OCI-M1 (cell line): ENCODE measurements around the gene SGSM2.

Experiments
- DNase-seq: peaks from one replicate; lab custom pipeline; 2025; lab: John Stamatoyannopoulos, UW

Gene SGSM2

DNA sequence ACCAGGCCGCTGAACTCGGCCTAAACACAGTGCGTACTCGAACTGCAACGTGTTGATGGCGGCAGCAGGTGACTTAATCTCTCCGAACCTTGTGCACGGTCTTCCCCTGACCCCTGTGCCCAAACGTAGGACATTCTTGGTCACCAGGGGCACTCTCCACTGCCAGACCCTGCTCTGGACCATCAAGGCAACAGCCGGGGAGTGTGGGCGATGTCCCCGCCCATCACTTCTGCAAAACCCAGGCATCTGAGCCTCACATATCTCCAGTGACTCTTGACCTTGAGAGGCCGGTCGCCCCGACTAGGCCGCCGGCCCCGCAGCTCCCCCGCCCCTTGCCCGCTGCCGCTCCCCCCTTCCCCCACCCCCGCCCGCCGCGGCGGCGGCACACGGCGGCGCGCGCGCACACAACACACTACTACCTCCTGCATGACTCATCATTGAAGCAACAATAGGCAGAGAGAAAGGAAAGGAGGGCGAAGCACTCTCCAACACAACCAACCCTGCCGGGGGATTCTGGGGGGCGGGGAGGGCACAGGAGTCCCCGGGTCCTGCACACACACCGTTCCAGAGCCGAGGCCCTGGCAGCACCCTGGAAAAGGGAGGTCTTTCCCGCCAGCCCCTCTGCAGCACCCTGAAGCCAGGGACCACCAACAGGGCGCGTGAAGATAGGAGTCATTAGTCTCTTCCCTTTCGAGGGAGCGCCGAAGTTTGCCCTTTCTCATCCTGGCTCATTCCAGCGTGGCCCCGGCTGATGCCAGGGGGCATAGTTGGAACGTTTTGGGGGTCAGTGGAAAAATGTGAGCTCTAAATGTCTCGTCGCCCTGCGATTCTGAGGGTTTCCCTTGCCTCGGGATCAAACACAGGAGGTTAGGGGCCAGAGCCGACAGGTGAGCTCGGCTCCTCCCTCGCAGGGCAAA is 61.6 kb downstream of the SGSM2 start:
- DNase-seq = peak; percentile 78

DNA sequence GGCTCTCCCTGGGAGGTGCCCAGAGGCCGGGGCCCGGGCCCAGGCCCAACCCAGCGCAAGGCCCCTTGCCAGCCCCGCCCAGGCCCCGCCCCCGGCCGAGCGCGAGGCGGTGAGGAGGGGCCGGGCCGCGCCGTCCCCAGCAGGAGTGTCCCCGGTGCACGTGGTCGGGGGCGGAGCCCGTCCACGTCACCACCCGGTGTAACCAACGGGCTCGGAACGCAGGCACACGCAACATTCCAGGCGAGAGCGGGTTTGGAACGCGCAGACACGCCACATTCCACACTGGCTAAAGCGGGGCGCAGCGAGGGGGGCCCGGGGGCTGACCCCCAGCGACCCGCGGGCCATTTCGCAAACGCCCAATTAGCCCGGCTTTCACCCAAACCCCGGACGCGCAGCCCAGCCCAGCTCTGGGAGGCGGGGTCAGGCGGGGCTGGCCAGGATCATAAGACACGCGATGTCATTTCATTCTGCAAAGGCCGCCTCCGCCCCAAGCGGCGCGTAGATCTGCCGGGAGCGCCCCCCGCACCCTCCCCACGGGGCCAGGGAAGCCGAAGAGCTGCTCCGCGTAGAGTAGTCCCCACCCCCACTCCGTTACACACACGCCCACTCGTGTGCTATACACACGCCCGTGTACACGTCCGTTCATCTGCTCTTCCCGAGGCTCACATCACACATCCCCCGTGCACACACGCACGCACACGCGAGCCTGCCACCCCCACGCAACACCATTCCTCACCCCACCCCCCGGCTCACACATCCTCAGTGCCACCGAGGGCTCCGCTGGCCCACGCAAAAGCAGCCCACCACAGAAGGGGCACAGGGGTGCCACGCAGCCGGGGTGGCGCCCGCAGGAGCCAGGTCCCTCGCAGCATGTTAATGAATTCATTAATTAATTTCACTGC is 62.5 kb downstream of the SGSM2 start:
- peak; percentile 96 for DNase-seq

DNA sequence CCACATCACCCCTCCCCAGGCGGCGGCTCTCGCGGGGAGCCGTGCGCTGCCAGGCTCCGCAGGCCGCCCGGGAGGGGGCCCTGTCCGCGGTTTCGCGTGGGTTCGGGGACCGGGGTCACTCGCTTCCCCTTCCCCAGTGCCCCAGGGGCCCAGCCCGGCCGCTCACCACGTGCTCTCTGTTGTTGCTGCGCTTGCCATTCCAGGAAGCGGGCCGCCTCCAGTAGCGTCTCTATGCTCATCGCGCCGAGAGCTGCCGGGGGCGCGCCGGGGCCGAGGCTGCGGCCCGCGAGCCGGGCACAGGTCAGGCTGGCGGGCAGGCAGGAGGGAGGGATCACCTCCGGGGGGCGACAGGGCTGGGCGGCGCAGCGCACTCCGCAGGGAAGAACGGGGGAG is 63.2 kb downstream of the SGSM2 start:
- DNase-seq = peak; percentile 72

DNA sequence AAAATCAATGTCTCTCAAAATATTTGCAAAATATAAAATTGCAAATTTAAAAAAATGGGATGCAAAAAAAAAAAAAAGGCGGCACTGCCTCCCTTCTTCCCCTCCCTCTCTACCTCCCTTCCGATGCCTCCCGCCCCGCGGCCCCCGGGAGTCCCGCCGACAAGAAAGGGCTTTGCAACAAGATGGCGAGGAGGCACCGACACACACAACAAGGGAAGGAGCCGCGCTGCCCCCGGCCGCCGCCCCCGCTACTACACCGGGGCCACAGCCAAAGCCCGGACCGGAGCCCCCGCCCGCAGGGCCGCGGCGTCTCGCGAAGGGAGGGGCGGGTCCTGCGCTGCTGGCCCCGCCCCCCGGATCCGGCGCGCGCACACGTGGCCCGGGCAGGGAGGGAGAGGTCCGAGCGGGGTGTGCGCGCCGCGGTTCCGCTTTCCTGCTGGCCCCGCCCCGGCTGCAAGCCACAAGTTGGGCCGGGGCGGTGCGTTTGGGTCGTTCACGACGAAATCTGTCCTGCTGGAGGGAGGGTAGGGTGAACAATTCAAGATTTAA is 63.6 kb downstream of the SGSM2 start, which contains the start of gene MNT:
TSS of gene MNT (minus strand) at position 184 of the 549 bp plus-strand sequence. CDS start 348 bp downstream, outside the sequence.
- DNase-seq = peak; percentile 98

DNA sequence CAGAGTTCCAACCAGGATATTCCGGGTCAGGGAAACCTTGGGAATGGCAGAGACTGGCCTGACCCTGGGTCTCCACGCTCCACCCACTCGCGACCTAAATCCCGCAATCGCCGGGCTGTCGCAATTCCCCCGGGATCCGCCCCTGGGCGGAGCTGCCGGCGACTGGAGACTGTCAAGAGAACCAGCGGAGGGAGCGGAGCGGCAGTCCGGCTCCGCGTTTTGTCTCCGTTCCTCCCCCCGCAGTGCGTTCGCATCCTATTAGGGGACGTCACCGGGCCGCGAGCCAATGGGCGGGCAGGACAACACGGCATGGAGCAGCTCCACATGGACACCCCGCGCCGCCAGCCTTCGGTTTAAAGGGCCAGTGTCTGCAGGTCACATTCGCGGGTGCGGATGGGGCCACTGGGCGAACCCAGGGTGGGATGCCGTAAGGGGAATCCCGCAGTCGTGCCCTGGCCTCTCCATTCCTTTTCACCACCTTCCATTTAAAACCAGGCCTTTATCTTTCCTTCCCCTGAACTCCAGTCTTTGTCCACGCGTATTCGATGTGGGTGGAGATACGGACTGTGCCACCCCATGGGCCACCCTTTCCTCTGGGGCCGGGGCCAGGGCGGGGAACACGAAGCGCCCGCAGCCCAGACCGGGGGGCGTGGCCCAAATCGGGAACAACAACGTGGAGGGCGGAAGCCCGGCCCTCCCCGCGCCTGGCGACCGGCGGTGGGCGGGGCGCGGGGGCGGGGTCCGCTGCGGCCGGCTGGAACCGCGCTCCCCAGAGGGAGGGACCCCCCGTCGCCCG is 64.3 kb downstream of the SGSM2 start:
- DNase-seq = peak; percentile 99

DNA sequence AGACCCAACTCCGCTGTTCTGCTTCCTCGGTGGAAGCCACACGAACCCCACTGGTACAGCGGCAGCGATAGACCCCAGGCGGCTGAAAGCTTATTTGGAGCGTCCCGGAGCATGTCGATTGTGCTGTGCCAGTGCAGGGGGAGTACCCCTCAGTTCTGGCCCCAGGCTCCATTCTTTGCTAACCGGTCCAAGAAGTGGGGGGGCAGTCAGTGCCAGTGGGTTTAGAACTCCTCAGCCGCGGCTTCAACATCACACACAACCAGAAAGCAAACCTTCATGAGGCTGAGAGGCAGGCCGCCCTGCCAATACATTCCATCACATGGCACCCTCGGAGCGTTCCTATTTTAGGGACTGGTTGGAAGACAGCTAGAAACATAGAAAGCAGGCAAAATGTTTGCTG is 65.2 kb downstream of the SGSM2 start:
- DNase-seq = no peak

DNA sequence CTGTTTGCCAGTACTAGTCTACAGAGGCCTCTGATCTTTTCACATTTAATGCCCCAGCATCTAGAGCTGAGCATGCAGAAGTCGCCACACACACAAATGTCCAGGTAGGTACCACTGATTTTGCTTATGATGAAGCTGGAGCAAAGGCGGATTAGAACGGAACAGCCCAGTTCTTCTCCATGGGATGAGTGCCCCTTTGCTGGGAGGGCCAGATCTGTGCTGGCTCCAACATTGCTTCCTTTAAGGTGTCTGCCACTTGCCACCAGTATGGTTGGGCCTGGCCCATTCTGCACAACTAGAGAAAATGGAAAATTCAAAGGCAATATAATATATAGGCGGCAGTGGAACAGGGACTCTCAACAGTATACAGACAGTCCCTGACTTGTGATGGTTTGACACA is 65.7 kb downstream of the SGSM2 start:
- no peak for DNase-seq

DNA sequence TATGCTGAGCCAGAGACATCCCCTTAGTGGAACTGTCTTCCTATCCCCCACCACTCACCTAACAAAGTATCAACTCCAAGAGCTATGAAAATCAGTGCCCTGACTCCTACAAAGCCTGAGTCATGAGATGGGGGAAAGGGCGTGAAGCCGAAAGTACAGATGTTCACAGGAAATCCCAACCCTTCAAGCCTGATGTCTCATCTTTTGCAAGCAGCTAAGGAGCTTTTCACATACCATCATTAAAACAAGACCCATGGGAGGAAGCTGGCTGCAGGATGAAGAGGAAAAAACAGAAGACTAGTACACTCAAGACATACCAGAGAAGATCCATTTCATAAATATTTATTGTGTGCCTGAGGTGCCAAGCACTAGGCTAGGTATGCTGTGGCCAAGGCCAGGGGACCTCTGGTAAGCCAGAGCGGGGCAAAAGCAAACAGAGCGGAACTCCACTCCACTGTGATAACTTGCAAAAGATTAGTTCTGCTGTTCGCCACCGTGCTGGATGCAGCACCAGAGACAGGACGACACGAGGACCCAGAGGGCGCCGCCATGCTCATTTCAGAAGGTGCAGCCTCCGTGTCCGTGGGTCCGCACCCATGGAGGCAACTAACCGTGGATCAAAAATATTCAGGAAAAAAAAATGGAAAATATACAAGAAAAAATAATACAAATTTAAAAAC is 68.1 kb downstream of the SGSM2 start:
- no peak for DNase-seq

DNA sequence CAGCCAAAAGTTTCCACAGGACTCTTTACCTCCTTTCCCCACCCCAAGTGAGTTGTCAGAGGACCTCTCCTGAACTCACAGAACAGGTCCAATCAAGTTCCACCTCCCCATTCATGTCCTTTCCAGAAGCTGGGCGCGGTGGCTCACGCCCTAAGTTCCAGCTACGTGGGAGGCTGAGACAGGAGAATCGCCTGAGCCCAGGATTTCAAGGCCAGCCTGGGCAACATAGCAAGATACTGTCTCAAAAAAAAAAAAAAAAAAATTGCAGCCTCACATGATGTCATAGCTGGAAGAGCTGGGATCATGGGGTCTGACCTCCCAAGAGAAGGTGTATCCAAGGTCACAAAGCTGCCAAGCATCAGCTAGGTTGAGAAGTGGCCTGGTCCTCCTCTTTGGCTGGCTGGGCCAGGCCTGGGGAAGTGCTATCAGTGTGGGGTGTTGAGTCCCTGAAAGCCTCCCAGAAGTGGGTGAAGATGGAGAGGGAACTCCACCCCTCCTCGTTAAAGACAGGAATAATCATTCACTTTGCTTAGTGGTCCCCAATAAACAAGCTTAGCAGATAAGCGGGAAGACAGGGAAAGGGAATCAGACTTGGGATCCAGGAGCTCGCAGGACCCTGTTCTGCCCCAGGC is 69.1 kb downstream of the SGSM2 start:
- DNase-seq = no peak

DNA sequence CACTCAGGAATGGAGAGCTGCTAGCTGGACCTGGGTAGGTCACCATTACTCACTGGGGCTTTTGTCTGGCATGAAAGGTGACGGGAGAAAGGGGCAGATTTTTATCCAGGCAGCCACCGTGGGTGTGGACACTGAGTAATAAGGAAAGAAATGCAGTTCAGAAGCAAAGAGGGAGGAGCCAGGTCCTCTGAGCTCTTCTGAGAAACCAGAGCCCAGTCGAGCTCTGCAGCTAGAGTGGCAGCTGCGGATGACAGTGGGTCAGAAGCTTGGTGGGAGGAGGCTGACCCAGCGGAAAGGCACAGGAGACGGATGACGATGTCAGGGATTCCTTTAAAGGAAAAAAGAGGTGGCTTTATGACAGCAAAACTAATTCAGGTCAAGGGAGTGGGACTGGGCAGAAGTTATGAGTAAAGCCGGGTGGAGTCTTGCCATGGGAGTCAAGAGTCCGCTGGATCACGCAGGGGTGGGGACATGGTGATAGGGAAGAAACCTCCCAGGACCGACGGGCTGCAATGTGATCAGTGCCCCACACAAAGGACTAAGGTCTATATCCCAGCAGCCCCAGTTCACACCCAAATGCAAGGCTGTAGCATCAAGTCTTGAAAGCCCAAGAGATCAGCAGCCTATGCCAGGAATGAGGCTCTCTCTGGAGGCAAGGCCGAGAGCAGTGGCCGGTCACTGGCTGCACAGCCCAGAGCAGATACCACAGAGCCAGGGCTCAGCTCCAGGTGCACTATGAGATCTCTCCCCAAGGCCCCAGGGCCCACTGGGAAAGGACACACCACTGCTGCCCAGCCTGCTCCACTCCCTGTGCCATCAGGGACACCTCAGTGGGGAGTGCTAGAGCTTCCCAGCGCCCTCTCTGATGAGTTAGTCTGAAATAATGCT is 69.8 kb downstream of the SGSM2 start:
- DNase-seq = no peak

DNA sequence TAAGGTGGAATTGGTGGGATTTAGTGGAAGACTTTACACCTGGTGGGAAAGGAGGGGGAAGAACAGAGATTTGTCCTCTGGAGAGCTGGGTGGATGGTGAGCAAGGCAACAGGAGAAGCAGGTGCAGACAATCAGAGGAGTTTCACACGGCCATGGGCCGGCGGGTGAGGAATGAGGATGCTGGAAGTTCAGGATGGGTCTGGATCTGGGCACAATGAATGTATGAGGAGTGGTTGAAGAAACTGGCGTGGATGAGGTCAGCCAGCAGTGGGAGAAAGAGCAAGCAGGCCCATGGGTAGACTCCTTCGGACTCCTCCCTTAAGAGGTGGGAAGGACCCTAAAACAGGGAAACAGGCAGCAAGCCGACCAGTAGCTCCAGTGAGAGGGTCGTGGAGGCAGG is 73.7 kb downstream of the SGSM2 start:
- no peak for DNase-seq

DNA sequence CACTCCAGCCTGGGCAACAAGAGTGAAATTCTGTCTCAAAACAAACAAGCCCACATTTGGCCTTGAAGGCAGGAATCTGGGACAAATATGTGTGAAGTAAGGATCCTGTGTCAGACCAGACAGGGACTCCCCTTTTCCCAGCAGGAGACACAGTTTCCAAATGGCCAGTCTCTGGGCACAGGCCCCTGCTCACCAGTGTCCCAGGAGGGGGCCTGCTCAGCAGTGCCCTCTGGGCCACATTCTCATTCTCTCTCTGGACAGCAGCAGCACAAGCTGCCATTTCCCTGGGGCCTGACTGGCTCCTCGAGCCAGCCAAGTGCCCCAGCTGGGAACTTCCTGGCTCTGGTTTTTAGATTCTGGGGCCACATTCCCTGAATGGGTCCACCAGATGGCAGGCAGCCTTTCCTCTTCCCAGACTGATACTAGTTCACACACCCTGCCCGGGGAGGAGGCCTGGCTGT is 75.3 kb downstream of the SGSM2 start:
- DNase-seq = no peak

DNA sequence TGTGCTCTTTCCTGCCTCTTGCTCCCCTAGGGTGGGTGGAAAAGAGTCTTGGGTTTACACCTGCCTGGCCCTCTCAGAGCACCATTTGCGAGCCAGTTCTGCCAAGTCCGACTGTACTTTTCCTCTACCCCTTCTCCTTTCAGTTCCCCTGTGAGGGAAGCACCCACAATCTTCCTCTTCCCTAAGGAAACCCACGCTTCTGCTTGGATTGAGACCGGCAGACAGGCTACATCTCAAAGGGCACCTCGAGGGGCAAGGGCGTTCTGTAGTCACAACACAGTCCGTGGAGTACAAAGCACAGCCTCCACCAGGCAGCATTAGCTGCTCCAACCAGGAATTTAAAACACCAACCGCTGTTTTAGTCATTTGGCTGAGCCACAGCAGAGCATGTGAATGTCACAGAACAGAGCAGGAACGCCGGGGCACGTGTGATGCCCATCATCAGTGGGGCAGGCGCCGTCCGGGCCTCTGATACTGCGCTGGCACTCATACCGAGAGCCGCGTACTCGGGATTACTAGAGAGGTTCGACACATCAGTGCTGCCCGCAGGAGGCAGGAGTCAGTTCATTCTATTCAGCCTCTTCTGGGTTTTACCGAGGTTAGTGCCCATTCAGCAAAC is 77.3 kb downstream of the SGSM2 start:
- DNase-seq = no peak

DNA sequence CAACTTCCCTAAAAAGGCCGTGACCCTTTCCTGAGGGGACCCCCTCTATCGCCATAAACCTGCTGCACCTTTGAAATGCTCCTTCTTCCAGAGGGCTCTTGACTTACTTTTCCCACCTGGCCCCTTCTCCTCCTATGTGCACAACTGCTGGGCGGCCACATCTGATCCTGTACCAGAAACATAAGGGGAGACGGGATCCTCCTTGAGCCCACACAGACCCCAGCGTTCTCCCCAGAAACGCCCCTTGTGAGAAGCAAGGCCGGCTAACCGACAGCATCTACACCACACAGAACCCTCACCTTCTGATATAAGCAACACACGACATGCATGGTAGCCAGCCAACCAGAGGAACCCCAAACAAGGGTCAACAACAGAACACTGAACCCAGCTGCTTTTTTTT is 77.8 kb downstream of the SGSM2 start:
- DNase-seq = no peak

DNA sequence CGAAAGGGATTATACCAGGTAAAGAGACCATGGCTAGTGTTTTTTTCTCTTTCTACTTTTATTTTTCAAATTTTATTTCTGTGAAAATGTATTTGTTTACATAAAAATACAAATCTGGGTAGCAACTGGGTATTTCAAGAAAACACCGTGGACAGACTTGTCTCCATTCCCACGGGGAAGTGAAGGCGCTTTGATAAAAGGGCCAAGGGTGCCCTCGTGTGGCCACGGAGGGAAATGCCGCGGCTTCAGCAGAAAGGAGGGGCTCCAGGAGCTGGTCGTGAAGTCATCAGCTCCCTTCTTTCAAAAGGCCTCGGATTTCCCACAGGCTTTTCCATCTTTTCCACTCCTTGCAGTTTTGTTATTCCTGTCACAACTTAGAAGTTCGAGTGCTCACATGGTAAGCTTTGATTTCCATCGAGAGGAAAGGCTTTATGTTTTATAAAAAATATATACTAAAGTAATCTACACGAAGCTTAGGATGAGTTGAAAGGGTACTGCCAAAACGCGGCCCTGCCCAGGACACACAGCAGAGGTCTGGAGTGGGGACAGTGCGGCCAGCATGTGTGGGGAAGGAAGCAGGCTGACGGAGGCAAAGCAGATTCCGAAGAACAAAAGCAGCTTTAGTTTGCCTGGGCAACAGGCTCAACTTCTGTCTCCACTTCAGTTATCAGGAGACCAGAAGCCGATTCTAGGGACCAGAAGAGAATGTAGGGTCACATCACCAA is 78.9 kb downstream of the SGSM2 start:
- peak; percentile 91 for DNase-seq

DNA sequence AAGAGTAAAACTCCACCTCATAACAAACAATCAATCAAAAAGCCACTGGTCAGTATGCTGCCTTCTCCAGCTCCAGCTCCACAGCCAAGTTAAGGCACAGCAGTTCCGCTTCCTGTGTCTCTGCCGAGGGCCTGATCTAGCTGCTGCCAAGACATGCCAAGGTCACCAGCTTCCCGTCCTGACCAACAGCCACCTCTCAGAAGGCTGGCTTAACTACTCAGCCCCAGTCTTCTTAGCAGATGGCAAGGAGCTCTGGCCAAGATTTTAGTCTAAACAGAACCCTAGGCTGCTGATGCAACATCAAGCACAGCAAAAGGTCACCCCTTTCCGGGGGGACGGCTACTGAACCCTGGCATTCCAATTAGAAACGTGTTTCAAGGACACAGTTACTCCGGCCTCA is 81.3 kb downstream of the SGSM2 start:
- no peak for DNase-seq

DNA sequence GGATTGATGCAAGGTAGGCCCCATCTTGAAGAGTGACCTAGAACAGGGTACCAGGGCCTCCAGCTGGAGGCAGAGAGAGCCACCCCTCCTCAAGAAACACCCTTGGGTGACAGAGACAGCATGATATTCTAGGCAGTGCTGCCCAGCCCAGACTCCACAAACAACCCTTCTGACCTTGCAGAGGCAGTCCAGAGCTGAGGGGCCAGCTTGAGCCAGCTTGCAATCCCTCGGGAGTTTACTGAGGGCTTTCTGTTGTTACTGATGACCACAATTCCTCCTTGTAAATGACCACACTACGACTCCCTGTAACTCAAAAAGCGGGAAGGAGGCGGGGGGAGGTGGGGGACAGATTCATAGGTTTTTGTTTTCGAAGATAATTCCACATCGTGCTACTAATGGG is 82.2 kb downstream of the SGSM2 start:
- DNase-seq = no peak

DNA sequence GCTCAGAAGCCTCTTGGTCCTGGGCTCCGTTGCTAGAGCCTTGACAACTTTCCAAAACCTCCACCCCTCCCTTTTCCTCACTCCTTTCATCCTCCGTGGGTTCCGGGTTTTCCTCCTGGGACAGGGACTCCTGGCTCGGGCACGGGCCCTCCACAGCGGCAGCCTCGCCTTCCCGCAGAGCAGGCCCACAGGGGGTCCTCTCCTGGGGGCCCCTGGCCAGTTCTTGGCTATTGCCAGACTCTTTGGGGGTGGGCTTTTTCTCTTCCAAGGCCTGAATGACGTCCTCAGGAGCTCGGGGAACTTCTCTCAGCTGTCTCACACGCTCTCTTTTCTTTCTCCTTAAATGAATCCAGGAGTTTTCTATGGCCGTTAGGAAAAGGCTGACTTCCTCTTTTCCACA is 82.9 kb downstream of the SGSM2 start:
- DNase-seq = no peak
